ENCODE measurements around the gene ZNF3.
A peak's percentile ranks its signal among the peaks of the same experiment; 100 is the strongest.

The ZNF3 gene

GRCh38 chr7:100119072-100119969 lies 37.8 kb upstream of the ZNF3 start, which contains the start of the genes CNPY4 and TAF6:
Gene CNPY4 (plus strand): TSS chr7:100119634. CDS start chr7:100119745, 111 bp downstream.
Gene TAF6 (minus strand): TSS chr7:100119358. CDS start chr7:100114209, 5,149 bp downstream.
- H3K4me1 Mint-ChIP-seq (ENCODE audit: low read depth): peaks cover 26% of the 10 kb centered on the region
- H3K9me3 Mint-ChIP-seq: no peaks in the 10 kb centered on the region
- H3K36me3 Mint-ChIP-seq (ENCODE audit: low read depth): peaks cover 9% of the 10 kb centered on the region
- no peaks in the 10 kb centered on the region for H3K27me3 Mint-ChIP-seq
- H3K4me3 Mint-ChIP-seq: peak within 1 kb of the TSS; percentile 96
- H3K27ac Mint-ChIP-seq: peak within 1 kb of the TSS; percentile 98

DNA sequence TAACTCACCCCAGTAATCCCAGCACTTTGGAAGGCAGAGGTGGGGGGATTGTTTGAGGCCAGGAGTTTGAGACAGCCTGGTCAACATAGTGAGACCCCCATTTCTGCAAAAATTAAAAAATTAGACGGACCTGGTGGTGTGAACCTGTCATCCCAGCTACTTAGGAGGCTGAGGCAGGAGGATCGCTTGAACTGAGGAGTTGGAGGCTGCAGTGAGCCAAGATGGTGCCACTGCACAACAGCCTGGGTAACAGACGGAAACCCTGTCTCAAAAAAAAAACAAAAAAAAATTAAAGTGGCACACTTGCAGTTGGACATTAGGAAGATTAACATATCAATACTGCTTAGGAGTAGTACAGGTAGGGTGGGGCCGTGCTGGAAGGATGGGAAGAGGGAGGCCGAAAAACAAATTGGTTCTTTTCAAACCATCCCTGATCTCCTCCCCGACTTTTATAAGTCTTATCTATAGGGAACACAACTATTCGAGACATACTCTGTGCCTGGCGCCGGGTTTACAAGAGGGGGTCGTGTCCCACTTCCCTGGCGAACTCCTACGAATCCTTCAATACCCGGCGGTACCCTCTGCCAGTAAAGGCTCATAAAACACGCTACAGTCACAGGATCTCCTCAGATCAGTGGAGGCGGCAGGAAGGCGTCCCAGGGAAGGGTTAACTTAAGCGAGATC lies 37.0 kb upstream of the ZNF3 start:
- Mint-ChIP-seq H3K9me3 (no peaks in the 10 kb centered on the region), H3K4me1 (ENCODE audit: low read depth) (peaks cover 24% of the 10 kb centered on the region), H3K4me3 (peak overlapping the region; percentile 96), H3K27me3 (no peaks in the 10 kb centered on the region), H3K36me3 (ENCODE audit: low read depth) (peaks cover 8% of the 10 kb centered on the region), H3K27ac (peak overlapping the region; percentile 98)

DNA sequence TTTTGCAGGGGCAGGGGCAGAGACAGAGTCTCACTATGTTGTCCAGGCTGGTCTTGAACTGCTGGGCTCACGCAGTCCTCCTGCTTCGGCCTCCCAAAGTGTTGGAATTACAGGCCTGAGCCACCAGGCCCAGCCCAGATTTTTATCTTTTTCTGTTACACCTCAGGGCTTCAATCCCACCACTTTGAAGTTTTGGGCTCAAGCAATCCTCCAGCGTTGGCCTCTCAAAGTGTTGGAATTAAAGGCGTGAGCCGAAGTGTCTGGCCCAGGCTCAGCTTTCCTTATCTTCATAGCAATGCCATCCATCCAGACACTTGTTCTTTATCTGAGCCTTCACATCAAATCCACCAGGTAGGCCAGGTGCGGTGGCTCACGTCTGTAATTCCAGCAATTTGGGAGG lies 33.5 kb upstream of the ZNF3 start:
- Mint-ChIP-seq H3K27me3 (no peaks in the 10 kb centered on the region), H3K4me1 (ENCODE audit: low read depth) (peaks cover 17% of the 10 kb centered on the region), H3K4me3 (no peak overlapping the region), H3K36me3 (ENCODE audit: low read depth) (peaks cover 24% of the 10 kb centered on the region), H3K9me3 (no peaks in the 10 kb centered on the region), H3K27ac (no peak overlapping the region)

GRCh38 chr7:100111914-100112313 lies 30.4 kb upstream of the ZNF3 start:
- peaks cover 38% of the 10 kb centered on the region for H3K36me3 Mint-ChIP-seq (ENCODE audit: low read depth)
- no peaks in the 10 kb centered on the region for H3K27me3 Mint-ChIP-seq
- H3K9me3 Mint-ChIP-seq: no peaks in the 10 kb centered on the region
- no peak overlapping the region for H3K27ac Mint-ChIP-seq
- H3K4me1 Mint-ChIP-seq (ENCODE audit: low read depth): no peaks in the 10 kb centered on the region
- no peak overlapping the region for H3K4me3 Mint-ChIP-seq

- H3K4me3 Mint-ChIP-seq: no peak overlapping the region
- no peaks in the 10 kb centered on the region for H3K27me3 Mint-ChIP-seq
- no peak overlapping the region for H3K27ac Mint-ChIP-seq
- H3K4me1 Mint-ChIP-seq (ENCODE audit: low read depth): no peaks in the 10 kb centered on the region
- H3K9me3 Mint-ChIP-seq: no peaks in the 10 kb centered on the region
- H3K36me3 Mint-ChIP-seq (ENCODE audit: low read depth): peaks cover 38% of the 10 kb centered on the region
Observed at GRCh38 chr7:100111156-100111555, 29.6 kb upstream of the ZNF3 start.

- Mint-ChIP-seq H3K4me3 (no peak overlapping the region), H3K27ac (no peak overlapping the region), H3K4me1 (ENCODE audit: low read depth) (no peaks in the 10 kb centered on the region), H3K27me3 (no peaks in the 10 kb centered on the region), H3K36me3 (ENCODE audit: low read depth) (peaks cover 39% of the 10 kb centered on the region), H3K9me3 (no peaks in the 10 kb centered on the region)
Observed at GRCh38 chr7:100109521-100110163, 28.1 kb upstream of the ZNF3 start.

DNA sequence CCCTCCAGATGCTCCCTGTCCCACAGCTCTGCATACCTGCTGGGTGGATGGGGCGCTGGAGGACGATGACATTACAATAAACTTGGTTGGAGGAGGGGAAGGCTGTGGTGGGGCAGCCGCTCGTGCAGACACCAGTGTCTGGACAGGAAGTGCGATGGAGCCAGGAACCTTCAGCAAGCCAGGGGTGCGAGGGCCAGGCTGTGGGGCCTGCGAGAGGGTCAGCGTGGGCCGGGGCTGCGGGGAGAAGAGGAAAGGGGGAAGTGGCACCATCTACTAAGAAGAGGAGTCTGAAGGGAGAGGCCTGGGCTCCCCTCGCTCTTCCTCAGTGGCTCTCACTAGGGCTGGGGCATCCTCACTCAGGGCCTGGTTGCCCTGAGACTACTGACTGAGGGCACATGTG lies 26.4 kb upstream of the ZNF3 start:
- Mint-ChIP-seq H3K4me3 (no peak overlapping the region), H3K36me3 (ENCODE audit: low read depth) (peaks cover 44% of the 10 kb centered on the region)

DNA sequence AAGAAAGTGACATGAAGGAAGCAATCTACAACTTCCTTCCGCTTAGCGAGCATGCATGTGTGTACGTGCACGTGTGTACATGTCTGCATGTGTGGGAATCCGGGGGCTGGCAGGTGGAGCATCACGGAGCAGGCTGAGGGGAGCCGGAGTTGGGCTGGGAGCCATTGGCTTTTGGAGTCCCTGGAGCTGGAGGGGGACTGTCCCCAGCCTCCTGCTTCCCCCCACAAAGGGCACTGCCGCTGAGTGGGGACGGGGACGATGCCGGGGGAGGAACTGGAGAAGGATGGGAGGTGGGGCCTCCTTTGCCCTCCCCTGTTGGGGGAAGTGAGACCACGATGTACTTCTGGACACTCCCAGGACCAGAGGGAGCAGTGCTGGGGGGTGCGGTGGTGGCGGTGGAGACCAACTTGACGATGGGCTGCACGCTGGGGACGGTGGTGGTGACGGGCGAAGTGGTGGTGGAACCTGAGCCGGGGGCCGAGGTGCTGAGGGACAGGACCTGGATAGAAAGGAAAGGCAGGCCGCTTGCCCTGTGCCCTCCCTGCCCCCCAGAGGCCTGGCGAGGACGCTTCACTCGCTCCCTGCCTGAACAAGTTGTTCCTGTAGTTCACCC lies 25.7 kb upstream of the ZNF3 start:
- H3K4me3 Mint-ChIP-seq: no peak overlapping the region
- H3K36me3 Mint-ChIP-seq (ENCODE audit: low read depth): peaks cover 40% of the 10 kb centered on the region
- H3K27ac Mint-ChIP-seq: no peak overlapping the region
- H3K4me1 Mint-ChIP-seq (ENCODE audit: low read depth): peaks cover 10% of the 10 kb centered on the region
- H3K27me3 Mint-ChIP-seq: no peaks in the 10 kb centered on the region
- no peaks in the 10 kb centered on the region for H3K9me3 Mint-ChIP-seq

More for the DNA sequence above, 26.4 kb upstream of the ZNF3 start:
- H3K4me1 Mint-ChIP-seq (ENCODE audit: low read depth): peaks cover 5% of the 10 kb centered on the region
- H3K27ac Mint-ChIP-seq: no peak overlapping the region
- no peaks in the 10 kb centered on the region for H3K27me3 Mint-ChIP-seq
- no peaks in the 10 kb centered on the region for H3K9me3 Mint-ChIP-seq

GRCh38 chr7:100106633-100107032 lies 25.1 kb upstream of the ZNF3 start:
- Mint-ChIP-seq H3K27ac (no peak overlapping the region), H3K4me3 (no peak overlapping the region), H3K9me3 (no peaks in the 10 kb centered on the region), H3K4me1 (ENCODE audit: low read depth) (peaks cover 10% of the 10 kb centered on the region), H3K36me3 (ENCODE audit: low read depth) (peaks cover 39% of the 10 kb centered on the region), H3K27me3 (no peaks in the 10 kb centered on the region)

DNA sequence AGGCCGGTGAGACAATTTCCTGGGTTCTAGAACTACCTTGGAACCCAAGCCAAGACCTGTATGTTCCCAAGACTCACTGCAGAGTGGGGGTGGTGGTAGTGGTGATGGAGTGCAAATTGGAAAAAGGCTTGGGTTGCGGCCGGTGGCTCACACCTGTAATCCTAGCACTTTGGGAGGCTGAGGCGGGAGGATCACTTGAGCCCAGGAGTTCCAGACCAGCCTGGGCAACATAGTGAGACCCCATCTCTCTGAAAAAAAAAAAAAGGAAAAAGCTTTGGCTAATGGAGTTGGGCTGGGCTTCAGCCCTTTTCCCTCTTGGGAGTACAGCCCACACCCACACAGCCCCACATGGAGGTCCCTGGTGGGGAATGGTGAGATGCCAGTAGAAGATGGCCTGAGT lies 24.0 kb upstream of the ZNF3 start:
- no peak overlapping the region for H3K27ac Mint-ChIP-seq
- no peaks in the 10 kb centered on the region for H3K9me3 Mint-ChIP-seq
- no peaks in the 10 kb centered on the region for H3K27me3 Mint-ChIP-seq
- H3K4me3 Mint-ChIP-seq: no peak overlapping the region
- H3K4me1 Mint-ChIP-seq (ENCODE audit: low read depth): peaks cover 11% of the 10 kb centered on the region
- peaks cover 37% of the 10 kb centered on the region for H3K36me3 Mint-ChIP-seq (ENCODE audit: low read depth)

- peak overlapping the region; percentile 78 for H3K27ac Mint-ChIP-seq
- peaks cover 34% of the 10 kb centered on the region for H3K4me1 Mint-ChIP-seq (ENCODE audit: low read depth)
- no peaks in the 10 kb centered on the region for H3K9me3 Mint-ChIP-seq
- H3K4me3 Mint-ChIP-seq: peak overlapping the region; percentile 89
- peaks cover 55% of the 10 kb centered on the region for H3K36me3 Mint-ChIP-seq (ENCODE audit: low read depth)
- no peaks in the 10 kb centered on the region for H3K27me3 Mint-ChIP-seq
Observed at GRCh38 chr7:100102950-100103840, 21.7 kb upstream of the ZNF3 start.

- H3K4me3 Mint-ChIP-seq: peak within 1 kb of the TSS; percentile 89
- no peaks in the 10 kb centered on the region for H3K9me3 Mint-ChIP-seq
- H3K36me3 Mint-ChIP-seq (ENCODE audit: low read depth): peaks cover 58% of the 10 kb centered on the region
- H3K4me1 Mint-ChIP-seq (ENCODE audit: low read depth): peaks cover 46% of the 10 kb centered on the region
- peak within 1 kb of the TSS; percentile 96 for H3K27ac Mint-ChIP-seq
- no peaks in the 10 kb centered on the region for H3K27me3 Mint-ChIP-seq
Observed at GRCh38 chr7:100101016-100101862, 19.7 kb upstream of the ZNF3 start, which contains the start of the genes AP4M1 and MCM7. Gene AP4M1 (plus strand): TSS chr7:100101643. CDS start chr7:100101715, 72 bp downstream. Gene MCM7 (minus strand): TSS chr7:100101397. CDS start chr7:100101294, 103 bp downstream.

GRCh38 chr7:100100420-100101015 lies 19.0 kb upstream of the ZNF3 start:
- Mint-ChIP-seq H3K4me1 (ENCODE audit: low read depth) (peaks cover 51% of the 10 kb centered on the region), H3K36me3 (ENCODE audit: low read depth) (peaks cover 63% of the 10 kb centered on the region), H3K27ac (peak overlapping the region; percentile 96), H3K27me3 (no peaks in the 10 kb centered on the region), H3K4me3 (peak overlapping the region; percentile 89), H3K9me3 (no peaks in the 10 kb centered on the region)
